Stomach smooth muscle (tissue), 2 donors: ENCODE data around the gene SCFD2.

ENCODE experiments used
- H3K27ac ChIP-seq: one replicate; pipeline ENCODE4 v1.7.0; 2013; ENCODE audit warnings: mild to moderate bottlenecking, low read length, inconsistent platforms
- H3K27me3 ChIP-seq, 2 donors: one replicate each; pipeline ENCODE4 v1.7.0; 2013; ENCODE audit warnings: low read length in 2 of 2; ENCODE audit not compliant: insufficient read depth in 2 of 2, control insufficient read depth in 1 of 2
- H3K36me3 ChIP-seq, 2 donors: one replicate each; pipeline ENCODE4 v1.7.0; 2013; ENCODE audit warnings: low read length in 2 of 2; ENCODE audit not compliant: control insufficient read depth in 2 of 2, insufficient read depth in 2 of 2
- H3K4me1 ChIP-seq: one replicate; pipeline ENCODE4 v1.7.0; 2013; ENCODE audit warnings: low read length; ENCODE audit not compliant: control insufficient read depth, insufficient read depth
- H3K4me3 ChIP-seq, 2 donors: one replicate each; pipeline ENCODE4 v1.7.0; 2013; ENCODE audit warnings: low read length in 2 of 2
- H3K9ac ChIP-seq, 2 donors: one replicate each; pipeline ENCODE4 v1.7.0; 2013; ENCODE audit warnings: low read length in 2 of 2, mild to moderate bottlenecking in 1 of 2
- H3K9me3 ChIP-seq, 2 donors: one replicate each; pipeline ENCODE4 v1.7.0; 2013; ENCODE audit warnings: low read length in 2 of 2; ENCODE audit not compliant: control insufficient read depth in 2 of 2
- donor health status: healthy.
- donor health status: Pancreatic carcinoma.

SCFD2 gene

DNA sequence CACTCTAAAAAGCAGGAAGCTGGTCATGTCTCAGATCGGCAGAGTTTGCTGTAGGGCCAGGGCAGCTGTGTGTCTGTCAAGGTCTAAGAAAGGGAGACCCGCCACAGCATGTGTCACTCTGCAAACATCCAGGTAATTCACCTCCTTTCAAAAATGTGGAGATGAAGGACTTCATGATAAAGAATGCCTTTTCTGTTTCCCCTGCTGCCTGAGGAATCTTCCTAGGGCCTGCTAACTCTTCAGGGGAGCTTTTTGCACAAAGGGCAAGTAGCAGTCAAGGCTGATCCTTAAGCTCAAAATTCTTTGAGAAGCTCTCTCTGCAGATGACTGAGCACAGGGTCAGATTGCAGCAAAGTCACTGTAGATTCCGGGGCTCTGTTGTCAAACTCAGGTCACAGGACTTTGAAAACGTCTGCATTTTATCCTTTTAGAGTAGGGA lies 482.7 kb downstream of the SCFD2 start:
- H3K9me3 ChIP-seq = no peaks in the 10 kb centered on the region
- no peak overlapping the region for H3K9ac ChIP-seq
- H3K4me3 ChIP-seq = no peak overlapping the region
- no peak overlapping the region for H3K27ac ChIP-seq
- H3K27me3 ChIP-seq = no peaks in the 10 kb centered on the region
- no peaks in the 10 kb centered on the region for H3K4me1 ChIP-seq
- no peaks in the 10 kb centered on the region for H3K36me3 ChIP-seq

GRCh38 chr4:52880994-52881393 lies 484.9 kb downstream of the SCFD2 start:
- Histone ChIP-seq H3K9me3 (no peaks in the 10 kb centered on the region), H3K27me3 (no peaks in the 10 kb centered on the region), H3K36me3 (no peaks in the 10 kb centered on the region), H3K4me1 (no peaks in the 10 kb centered on the region), H3K9ac (no peak overlapping the region), H3K4me3 (no peak overlapping the region), H3K27ac (no peak overlapping the region)

DNA sequence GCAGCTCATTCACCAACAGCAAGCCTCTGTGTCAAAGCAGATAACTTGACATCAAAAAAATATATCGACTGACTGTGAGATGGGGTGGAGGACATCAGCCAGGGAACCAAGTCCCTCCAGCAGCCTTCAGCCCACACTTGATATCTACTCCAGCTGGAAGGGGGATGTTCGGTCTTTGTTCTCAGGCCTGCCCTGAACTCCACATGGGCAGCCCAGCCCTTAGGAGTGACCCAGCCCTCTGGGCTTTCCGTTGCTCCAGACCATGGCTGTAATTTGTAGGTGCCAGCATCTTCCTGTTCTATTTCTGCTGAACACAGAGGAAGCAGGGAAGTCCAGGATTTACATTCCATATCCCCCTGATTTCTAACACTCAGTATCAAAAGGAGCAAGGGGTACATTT lies 486.4 kb downstream of the SCFD2 start:
- Histone ChIP-seq H3K4me1 (no peaks in the 10 kb centered on the region), H3K9me3 (no peaks in the 10 kb centered on the region), H3K4me3 (no peak overlapping the region), H3K36me3 (no peaks in the 10 kb centered on the region), H3K9ac (no peak overlapping the region), H3K27ac (no peak overlapping the region), H3K27me3 (no peaks in the 10 kb centered on the region)

GRCh38 chr4:52877694-52878093 lies 488.2 kb downstream of the SCFD2 start:
- H3K9ac ChIP-seq = no peak overlapping the region
- no peaks in the 10 kb centered on the region for H3K9me3 ChIP-seq
- no peaks in the 10 kb centered on the region for H3K27me3 ChIP-seq
- no peaks in the 10 kb centered on the region for H3K36me3 ChIP-seq
- H3K4me1 ChIP-seq = no peaks in the 10 kb centered on the region
- H3K4me3 ChIP-seq = no peak overlapping the region
- no peak overlapping the region for H3K27ac ChIP-seq

DNA sequence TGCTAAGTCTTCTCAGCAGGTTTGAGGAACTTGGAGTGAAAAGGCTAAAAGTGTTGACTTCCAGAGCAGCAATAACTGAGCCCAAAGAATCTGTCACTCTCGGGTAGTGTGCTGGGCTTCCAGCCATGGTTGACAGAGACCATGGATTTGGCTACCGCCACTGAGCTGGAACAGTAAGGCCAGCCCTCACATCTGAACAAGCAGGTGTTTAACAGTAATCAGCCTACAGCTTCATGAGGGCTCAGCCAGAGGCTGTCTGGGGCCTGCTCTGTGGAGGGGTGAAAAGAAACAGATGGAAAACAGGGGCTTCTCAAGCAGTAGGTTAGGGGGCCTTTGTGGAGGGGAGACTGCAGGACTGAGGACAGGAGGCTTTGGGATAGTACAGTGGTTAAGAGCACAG lies 488.8 kb downstream of the SCFD2 start:
- no peaks in the 10 kb centered on the region for H3K36me3 ChIP-seq
- H3K9ac ChIP-seq = no peak overlapping the region
- no peaks in the 10 kb centered on the region for H3K27me3 ChIP-seq
- no peak overlapping the region for H3K4me3 ChIP-seq
- no peak overlapping the region for H3K27ac ChIP-seq
- H3K4me1 ChIP-seq = no peaks in the 10 kb centered on the region
- no peaks in the 10 kb centered on the region for H3K9me3 ChIP-seq

DNA sequence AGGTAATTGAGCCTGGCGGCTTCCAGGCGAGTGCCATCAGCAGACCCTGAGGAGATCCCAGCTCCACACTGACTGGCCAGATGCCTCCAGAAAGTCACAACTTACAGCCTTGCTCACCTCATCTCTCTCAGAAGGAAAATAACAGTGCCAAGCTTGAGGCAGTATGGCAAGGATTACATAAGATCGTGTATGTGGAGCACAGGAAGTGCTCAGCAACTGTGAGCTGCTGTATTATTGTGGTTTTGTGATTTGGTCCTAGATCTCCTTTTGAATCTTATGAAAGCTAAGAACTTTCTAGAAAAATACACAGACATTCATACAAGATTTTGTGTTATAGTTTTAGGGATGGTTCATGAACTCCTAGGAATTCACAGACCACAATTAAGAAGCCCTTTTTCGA lies 489.8 kb downstream of the SCFD2 start:
- no peak overlapping the region for H3K4me3 ChIP-seq

DNA sequence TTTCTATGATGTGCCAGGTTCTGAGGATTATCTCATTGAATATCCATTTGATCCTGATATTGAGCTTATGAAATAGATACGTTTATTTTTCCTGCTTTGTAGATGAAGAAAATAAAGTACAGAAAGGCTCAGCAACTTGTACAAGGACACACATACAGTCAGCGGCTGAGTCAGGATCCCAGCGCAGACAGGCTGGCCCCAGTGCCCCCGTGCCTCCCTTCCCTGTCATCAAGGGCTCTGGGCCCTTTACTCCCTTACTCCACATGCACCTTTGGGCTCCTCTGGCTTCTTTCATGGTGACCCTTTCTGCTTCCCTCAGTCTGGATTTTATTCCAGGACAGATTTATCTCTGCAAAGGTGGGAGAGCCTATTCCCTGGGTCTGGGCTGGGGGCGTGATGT lies 490.9 kb downstream of the SCFD2 start:
- no peaks in the 10 kb centered on the region for H3K9me3 ChIP-seq
- H3K27ac ChIP-seq = no peak overlapping the region

More for the DNA sequence above, 489.8 kb downstream of the SCFD2 start:
- Histone ChIP-seq H3K9ac (no peak overlapping the region), H3K9me3 (no peaks in the 10 kb centered on the region), H3K36me3 (no peaks in the 10 kb centered on the region), H3K27me3 (no peaks in the 10 kb centered on the region), H3K4me1 (no peaks in the 10 kb centered on the region), H3K27ac (no peak overlapping the region)

GRCh38 chr4:52873861-52874343 lies 492.0 kb downstream of the SCFD2 start:
- H3K9ac ChIP-seq = no peak overlapping the region
- H3K36me3 ChIP-seq = no peaks in the 10 kb centered on the region
- H3K4me1 ChIP-seq = peaks cover 14% of the 10 kb centered on the region
- no peaks in the 10 kb centered on the region for H3K27me3 ChIP-seq
- no peak overlapping the region for H3K27ac ChIP-seq
- no peak overlapping the region for H3K4me3 ChIP-seq
- no peaks in the 10 kb centered on the region for H3K9me3 ChIP-seq

More for the DNA sequence above, 490.9 kb downstream of the SCFD2 start:
- Histone ChIP-seq H3K4me3 (no peak overlapping the region), H3K4me1 (peaks cover 3% of the 10 kb centered on the region), H3K9ac (no peak overlapping the region), H3K27me3 (no peaks in the 10 kb centered on the region), H3K36me3 (no peaks in the 10 kb centered on the region)

- no peak overlapping the region for H3K4me3 ChIP-seq
- no peak overlapping the region for H3K27ac ChIP-seq
- no peaks in the 10 kb centered on the region for H3K9me3 ChIP-seq
- H3K9ac ChIP-seq = no peak overlapping the region
- H3K4me1 ChIP-seq = peaks cover 20% of the 10 kb centered on the region
- H3K36me3 ChIP-seq = no peaks in the 10 kb centered on the region
- H3K27me3 ChIP-seq = no peaks in the 10 kb centered on the region
These were observed 492.7 kb downstream of the SCFD2 start for GRCh38 chr4:52873191-52873590.

- H3K9ac ChIP-seq = no peak overlapping the region
- peaks cover 0 to 4% of the 10 kb centered on the region in 2 donors for H3K36me3 ChIP-seq
- H3K27ac ChIP-seq = no peak overlapping the region
- no peaks in the 10 kb centered on the region for H3K27me3 ChIP-seq
- H3K4me3 ChIP-seq = no peak overlapping the region
- H3K9me3 ChIP-seq = no peaks in the 10 kb centered on the region
- H3K4me1 ChIP-seq = peaks cover 25% of the 10 kb centered on the region
These were observed 495.6 kb downstream of the SCFD2 start for GRCh38 chr4:52870225-52870624.

GRCh38 chr4:52869656-52870055 lies 496.2 kb downstream of the SCFD2 start:
- Histone ChIP-seq H3K4me3 (no peak overlapping the region), H3K27ac (no peak overlapping the region), H3K27me3 (no peaks in the 10 kb centered on the region), H3K9me3 (no peaks in the 10 kb centered on the region), H3K4me1 (peaks cover 30% of the 10 kb centered on the region), H3K36me3 (peaks cover 0 to 4% of the 10 kb centered on the region in 2 donors), H3K9ac (no peak overlapping the region)
